ENCODE results near the gene DNAI7.

The DNAI7 gene

GRCh38 chr12:25110260-25110659 is 84.7 kb downstream of the DNAI7 start:
- H3K4me3 ChIP-seq (ENCODE audit: low read depth, low read length) = no peak overlapping the region
- DNase-seq (ENCODE audit: low read depth) = no peak

GRCh38 chr12:25107920-25108319 is 87.0 kb downstream of the DNAI7 start:
- H3K4me3 ChIP-seq (ENCODE audit: low read depth, low read length) = no peak overlapping the region
- DNase-seq (ENCODE audit: low read depth) = no peak

GRCh38 chr12:25106818-25107217 is 88.1 kb downstream of the DNAI7 start:
- DNase-seq (ENCODE audit: low read depth) = no peak
- no peak overlapping the region for H3K4me3 ChIP-seq (ENCODE audit: low read depth, low read length)

GRCh38 chr12:25102402-25102801 is 92.6 kb downstream of the DNAI7 start:
- no peak overlapping the region for H3K4me3 ChIP-seq (ENCODE audit: low read depth, low read length)
- no peak for DNase-seq (ENCODE audit: low read depth)

- H3K4me3 ChIP-seq (ENCODE audit: low read depth, low read length) = no peak overlapping the region
- DNase-seq (ENCODE audit: low read depth) = no peak
Measured at GRCh38 chr12:25101092-25101445, 93.9 kb downstream of the DNAI7 start.

- H3K4me3 ChIP-seq (ENCODE audit: low read depth, low read length) = no peak overlapping the region
- DNase-seq (ENCODE audit: low read depth) = no peak
Measured at GRCh38 chr12:25100194-25101091, 94.5 kb downstream of the DNAI7 start.

GRCh38 chr12:25099010-25099409 is 96.0 kb downstream of the DNAI7 start:
- DNase-seq (ENCODE audit: low read depth) = no peak
- H3K4me3 ChIP-seq (ENCODE audit: low read depth, low read length) = no peak overlapping the region

- no peak overlapping the region for H3K4me3 ChIP-seq (ENCODE audit: low read depth, low read length)
- DNase-seq (ENCODE audit: low read depth) = no peak
Measured at GRCh38 chr12:25089738-25090137, 105.2 kb downstream of the DNAI7 start.

GRCh38 chr12:25087596-25087995 is 107.4 kb downstream of the DNAI7 start:
- no peak for DNase-seq (ENCODE audit: low read depth)
- H3K4me3 ChIP-seq (ENCODE audit: low read depth, low read length) = no peak overlapping the region

- no peak for DNase-seq (ENCODE audit: low read depth)
- H3K4me3 ChIP-seq (ENCODE audit: low read depth, low read length) = no peak overlapping the region
Measured at GRCh38 chr12:25084816-25085215, 110.1 kb downstream of the DNAI7 start.

- no peak overlapping the region for H3K4me3 ChIP-seq (ENCODE audit: low read depth, low read length)
- DNase-seq (ENCODE audit: low read depth) = no peak
Measured at GRCh38 chr12:25083211-25083610, 111.7 kb downstream of the DNAI7 start.

- DNase-seq (ENCODE audit: low read depth) = no peak
- H3K4me3 ChIP-seq (ENCODE audit: low read depth, low read length) = no peak overlapping the region
Measured at GRCh38 chr12:25082628-25083027, 112.3 kb downstream of the DNAI7 start.

- no peak for DNase-seq (ENCODE audit: low read depth)
- no peak overlapping the region for H3K4me3 ChIP-seq (ENCODE audit: low read depth, low read length)
Measured at GRCh38 chr12:25079393-25079792, 115.6 kb downstream of the DNAI7 start.

GRCh38 chr12:25074954-25075353 is 120.0 kb downstream of the DNAI7 start:
- H3K4me3 ChIP-seq (ENCODE audit: low read depth, low read length) = no peak overlapping the region
- no peak for DNase-seq (ENCODE audit: low read depth)

GRCh38 chr12:25074113-25074512 is 120.8 kb downstream of the DNAI7 start:
- no peak overlapping the region for H3K4me3 ChIP-seq (ENCODE audit: low read depth, low read length)
- no peak for DNase-seq (ENCODE audit: low read depth)

- DNase-seq (ENCODE audit: low read depth) = no peak
- H3K4me3 ChIP-seq (ENCODE audit: low read depth, low read length) = no peak overlapping the region
Measured at GRCh38 chr12:25072906-25073650, 121.9 kb downstream of the DNAI7 start.

GRCh38 chr12:25071366-25071765 is 123.6 kb downstream of the DNAI7 start:
- DNase-seq (ENCODE audit: low read depth) = no peak

GRCh38 chr12:25069224-25069623 is 125.7 kb downstream of the DNAI7 start:
- DNase-seq (ENCODE audit: low read depth) = no peak
- no peak overlapping the region for H3K4me3 ChIP-seq (ENCODE audit: low read depth, low read length)

More at GRCh38 chr12:25071366-25071765, 123.6 kb downstream of the DNAI7 start:
- H3K4me3 ChIP-seq (ENCODE audit: low read depth, low read length) = no peak overlapping the region

GRCh38 chr12:25065035-25065434 is 129.9 kb downstream of the DNAI7 start:
- no peak for DNase-seq (ENCODE audit: low read depth)
- H3K4me3 ChIP-seq (ENCODE audit: low read depth, low read length) = no peak overlapping the region

- H3K4me3 ChIP-seq (ENCODE audit: low read depth, low read length) = no peak overlapping the region
- no peak for DNase-seq (ENCODE audit: low read depth)
Measured at GRCh38 chr12:25063873-25064628, 130.9 kb downstream of the DNAI7 start.

Data from skeletal muscle cell (primary cell).